GM18868 (cell line): ENCODE results near the gene SEMA3A.

ENCODE experiments used
- ATAC-seq: cut with Tn5 transposase; IDR thresholded peaks from one replicate; pipeline ENCODE4 v1.9.1; 2021; ENCODE audit warnings: mild to moderate bottlenecking, moderate library complexity; ENCODE audit not compliant: unreplicated experiment

SEMA3A gene

DNA sequence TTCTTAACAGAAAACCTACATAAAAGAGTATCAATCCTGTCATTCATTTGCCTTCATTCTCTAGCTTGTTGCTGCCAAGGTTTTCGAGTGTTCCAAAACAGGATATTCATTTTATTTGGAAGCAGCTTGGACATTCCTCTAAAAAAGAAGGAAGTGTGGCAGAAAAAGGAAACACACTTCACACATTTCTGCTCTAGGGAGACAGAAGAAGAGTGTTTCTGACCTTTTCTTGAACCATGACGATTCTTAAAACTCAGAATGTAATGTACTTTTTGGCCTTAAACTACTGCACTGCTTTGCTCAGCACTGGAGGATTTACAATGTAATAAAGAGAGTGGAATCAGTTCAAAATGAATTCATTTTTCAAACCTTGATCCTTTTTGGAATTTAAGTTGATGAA is 81.3 kb downstream of the SEMA3A start:
- ATAC-seq = no peak

GRCh38 chr7:84112771-84113170 is 81.8 kb downstream of the SEMA3A start:
- ATAC-seq = no peak

- no peak for ATAC-seq
These were observed 82.7 kb downstream of the SEMA3A start for GRCh38 chr7:84111842-84112241.

DNA sequence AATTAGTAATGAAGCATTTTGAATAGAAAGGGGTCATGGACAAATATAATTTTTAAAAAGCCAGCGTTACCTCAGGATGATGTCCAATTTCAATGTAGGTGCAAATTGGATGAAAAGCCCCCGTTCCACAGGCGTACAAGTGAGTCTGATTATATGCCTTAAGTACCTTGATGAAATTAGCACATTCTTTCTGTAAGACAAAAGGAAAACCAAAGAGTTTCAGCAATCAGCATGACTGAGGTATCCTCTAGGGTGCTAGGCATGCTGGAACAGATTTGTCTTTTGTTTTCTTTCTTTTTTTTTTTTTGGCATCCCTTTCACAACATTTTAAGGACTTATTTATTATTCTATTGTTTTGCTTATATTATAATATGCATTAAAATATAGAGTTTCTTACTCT is 84.2 kb downstream of the SEMA3A start:
- ATAC-seq = no peak

DNA sequence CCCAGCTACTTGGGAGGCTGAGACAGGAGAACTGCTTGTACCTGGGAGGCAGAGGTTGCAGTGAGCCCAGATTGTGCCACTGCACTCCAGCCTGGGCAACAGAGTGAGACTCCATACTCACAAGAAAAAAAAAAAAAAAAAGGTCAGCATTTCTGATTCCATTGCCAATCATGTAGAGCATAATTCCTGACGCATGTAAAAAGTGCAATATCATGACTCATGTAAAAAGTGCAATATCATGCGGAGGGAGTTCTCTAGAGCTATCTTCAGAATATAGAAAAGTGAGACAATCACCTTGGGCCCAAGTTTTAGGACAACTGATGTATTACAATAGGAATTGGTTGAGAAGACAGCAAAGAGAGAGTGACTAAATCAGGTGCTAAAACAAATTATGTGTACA is 85.8 kb downstream of the SEMA3A start:
- ATAC-seq = no peak

- no peak for ATAC-seq
These were observed 86.5 kb downstream of the SEMA3A start for GRCh38 chr7:84108119-84108518.

DNA sequence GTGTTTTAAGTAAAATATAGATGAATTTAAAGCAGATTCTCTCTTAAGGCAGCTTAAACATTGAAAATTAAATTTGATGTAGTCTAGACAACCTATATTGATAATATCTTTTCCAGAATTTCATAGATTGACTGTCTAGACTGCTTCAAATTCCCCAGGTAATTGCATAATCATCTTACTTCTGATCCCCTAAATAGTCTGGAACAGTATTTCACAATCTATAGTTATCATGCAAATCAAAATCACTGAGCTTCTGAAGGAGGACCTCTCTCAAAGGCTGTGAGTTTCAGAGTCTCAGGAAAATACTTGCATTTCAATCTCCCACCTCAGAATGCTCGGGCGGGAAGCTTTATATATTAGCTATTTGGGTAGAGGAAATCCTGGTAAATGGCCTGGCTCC is 87.3 kb downstream of the SEMA3A start:
- ATAC-seq = no peak

DNA sequence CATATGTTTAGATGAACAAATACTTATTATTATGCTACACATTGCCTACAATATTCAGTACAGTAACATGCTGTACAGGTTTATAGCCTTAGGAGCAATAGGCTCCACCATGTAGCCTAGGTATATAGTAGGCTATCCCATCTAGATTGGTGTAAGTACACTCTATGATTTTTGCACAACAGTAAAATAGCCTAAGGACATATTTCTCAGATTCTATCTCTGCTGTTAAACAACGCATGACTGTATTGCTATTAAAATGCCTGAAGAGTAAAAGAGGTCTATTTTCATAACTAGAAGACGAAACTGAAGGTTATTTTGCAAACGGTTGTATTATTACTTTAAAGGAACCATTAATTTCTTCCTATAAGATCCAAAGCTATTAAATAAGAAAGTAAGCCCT is 88.3 kb downstream of the SEMA3A start:
- ATAC-seq = no peak

GRCh38 chr7:84105586-84105985 is 89.0 kb downstream of the SEMA3A start:
- ATAC-seq = no peak

- ATAC-seq = no peak
These were observed 89.8 kb downstream of the SEMA3A start for GRCh38 chr7:84104826-84105225.

DNA sequence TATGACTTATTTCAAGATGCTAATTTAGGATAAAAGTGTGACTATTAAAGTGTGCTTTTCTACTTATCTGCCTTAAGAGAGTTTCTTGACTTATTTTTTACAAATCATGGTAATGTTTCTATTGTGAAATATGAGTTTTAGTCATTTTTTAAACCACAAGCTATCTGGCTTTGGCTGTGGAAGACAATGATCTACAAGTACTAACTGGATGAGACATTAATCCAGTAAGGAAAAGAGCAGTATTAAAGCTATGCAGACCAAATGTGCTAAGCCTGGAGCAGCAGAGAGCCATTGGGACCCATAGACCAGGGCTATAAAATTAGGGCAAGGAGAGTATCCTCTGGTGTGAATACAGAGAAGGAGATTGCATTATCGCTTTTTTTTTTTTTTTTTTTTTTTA is 92.4 kb downstream of the SEMA3A start:
- ATAC-seq = no peak

DNA sequence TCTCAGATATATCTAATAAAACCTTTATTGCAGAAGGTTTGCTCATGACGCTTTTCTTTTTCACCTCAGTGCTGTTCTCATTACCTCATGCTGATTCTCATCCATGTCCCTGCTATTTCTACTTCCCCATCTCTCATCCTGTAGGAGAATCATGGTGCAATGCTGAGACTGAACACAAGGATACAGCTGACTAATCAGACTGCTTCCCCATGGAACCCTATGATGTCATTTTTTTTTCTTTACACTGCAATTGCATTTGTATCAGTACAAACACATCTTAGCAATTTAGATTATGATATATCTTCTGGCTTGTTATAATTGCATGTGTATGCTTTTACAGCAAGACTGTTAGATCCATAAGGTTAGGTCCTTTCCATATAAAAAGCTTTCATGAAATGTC is 93.7 kb downstream of the SEMA3A start:
- no peak for ATAC-seq

DNA sequence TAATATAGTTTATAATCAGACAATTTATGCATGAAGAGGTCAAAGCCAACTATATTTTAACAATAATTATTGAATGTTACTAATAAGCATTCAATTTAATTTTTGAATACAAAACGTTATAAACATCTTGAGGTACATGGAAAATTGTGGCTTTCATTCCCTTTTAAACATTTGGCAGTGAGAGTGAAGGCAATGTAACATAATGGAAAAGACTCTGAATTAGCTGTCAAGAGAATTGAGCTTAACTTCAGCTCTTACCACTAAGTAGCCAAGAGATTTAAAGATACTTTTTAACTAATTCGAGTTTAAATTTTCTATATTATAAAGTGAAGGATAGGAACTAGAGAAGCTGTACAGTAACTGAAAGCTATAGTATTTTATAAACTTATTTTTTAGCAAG is 98.6 kb downstream of the SEMA3A start:
- no peak for ATAC-seq

DNA sequence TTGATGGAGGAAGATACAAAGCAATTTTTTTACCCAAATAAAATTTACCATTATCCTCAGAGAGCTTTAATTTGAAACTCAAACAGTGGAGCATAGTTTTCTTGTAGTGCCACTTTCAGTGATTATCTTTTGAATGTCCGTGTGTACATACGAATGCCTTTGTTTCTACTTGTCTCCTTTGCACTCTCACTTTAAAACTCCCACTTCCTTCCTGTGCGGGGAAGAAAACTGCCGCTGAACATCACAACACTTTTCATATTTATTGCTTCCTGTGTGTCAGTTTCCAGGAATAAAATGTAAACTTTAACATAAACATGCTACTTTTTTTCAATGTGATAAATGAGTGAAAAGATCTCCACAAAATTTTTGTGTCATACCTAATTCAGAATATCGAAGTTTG is 102.4 kb downstream of the SEMA3A start:
- ATAC-seq = no peak

DNA sequence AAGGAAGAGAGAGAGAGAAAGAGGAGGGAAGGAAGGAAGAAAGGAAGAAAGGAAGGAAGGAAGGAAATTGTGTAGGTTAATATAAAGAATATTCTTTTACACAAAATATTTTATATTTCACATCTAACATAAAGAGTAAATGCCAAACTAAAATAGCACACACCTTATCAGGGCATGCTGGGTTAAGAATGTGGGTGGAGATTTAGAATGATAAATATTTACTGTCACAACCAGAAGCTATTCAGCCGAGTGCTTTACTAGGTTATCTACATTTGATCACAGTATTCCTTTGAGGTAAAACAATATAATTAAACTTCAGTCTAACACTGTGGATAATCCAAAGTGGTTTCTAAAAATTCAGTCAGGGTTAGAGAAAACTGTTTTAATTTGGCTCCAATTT is 103.3 kb downstream of the SEMA3A start:
- no peak for ATAC-seq

- ATAC-seq = no peak
These were observed 105.8 kb downstream of the SEMA3A start for GRCh38 chr7:84088802-84089201.

- ATAC-seq = no peak
These were observed 108.6 kb downstream of the SEMA3A start for GRCh38 chr7:84085998-84086397.

- no peak for ATAC-seq
These were observed 109.4 kb downstream of the SEMA3A start for GRCh38 chr7:84085147-84085546.

DNA sequence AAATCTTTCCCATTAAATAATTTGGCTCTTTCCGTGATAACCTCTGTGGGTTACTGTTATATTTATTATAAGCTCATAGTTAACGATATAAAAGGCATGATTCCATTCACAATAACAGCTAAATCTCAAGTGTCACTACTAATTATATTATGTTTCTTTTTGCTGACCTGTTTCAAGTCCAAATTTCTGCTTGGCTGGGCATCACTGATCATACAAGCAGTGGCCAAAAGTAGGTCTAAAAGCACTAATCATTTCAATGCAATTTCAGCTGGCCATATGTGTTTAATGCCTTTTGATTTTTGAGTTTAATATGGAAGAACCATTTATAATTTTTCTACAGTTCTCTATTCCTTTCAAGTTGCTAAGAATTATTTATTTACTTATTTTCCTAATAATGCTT is 110.7 kb downstream of the SEMA3A start:
- no peak for ATAC-seq

GRCh38 chr7:84081973-84082522 is 112.5 kb downstream of the SEMA3A start:
- ATAC-seq = no peak

- no peak for ATAC-seq
These were observed 117.3 kb downstream of the SEMA3A start for GRCh38 chr7:84077336-84077735.

- ATAC-seq = no peak
These were observed 118.4 kb downstream of the SEMA3A start for GRCh38 chr7:84076219-84076618.

DNA sequence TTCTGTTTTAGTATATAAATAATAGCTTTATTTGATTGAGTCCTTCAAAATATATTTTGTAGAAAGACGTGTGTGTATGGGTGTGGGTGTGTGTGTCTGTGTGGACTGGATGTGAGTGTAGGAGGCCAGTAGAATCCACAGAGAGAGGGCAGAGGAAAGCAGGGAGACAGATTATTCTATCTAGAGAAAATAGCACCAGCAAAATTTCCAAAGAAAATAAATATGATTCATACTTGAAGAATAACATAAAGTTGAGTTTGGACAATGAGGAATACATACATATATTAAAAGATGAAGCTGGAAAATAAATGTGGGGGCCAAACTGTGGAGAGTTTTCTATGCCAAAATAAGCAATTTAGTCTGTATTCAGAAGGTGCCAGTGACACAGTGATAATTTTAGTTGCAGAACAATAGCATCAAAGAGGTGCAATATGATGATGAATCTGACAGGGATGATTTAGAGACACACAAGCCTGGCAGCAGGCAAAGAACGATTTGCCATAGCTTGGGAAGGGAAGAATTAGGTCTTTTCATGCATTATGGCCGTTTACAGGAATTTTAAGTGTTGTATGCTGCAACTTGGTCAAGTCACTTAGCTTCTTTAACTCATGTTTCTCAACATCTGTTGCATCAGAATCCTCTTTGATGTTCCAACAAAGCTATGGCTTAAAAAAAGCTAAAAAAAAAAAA is 121.3 kb downstream of the SEMA3A start:
- no peak for ATAC-seq
